H1 (cell line): Measurements from ENCODE around the gene NOTCH2. TPM values are rescaled to one million over a fixed set of nuclear protein-coding genes. Genes with fewer than 3 reads are reported as not detected.

Experiments
- CTCF ChIA-PET: fragments of 300-600 bp; sonication (Branson Sonifier 250); formaldehyde crosslinking; loops from one replicate; lab custom pipeline; 2021; ENCODE audit not compliant: partially characterized antibody; lab: Charles Lee
- POLR2A ChIA-PET: fragments of 300-600 bp; sonication (Branson Sonifier 250); formaldehyde crosslinking; loops from one replicate; lab custom pipeline; 2021; ENCODE audit warnings: inconsistent platforms; ENCODE audit not compliant: partially characterized antibody; lab: Charles Lee
- DNase-seq, 2 experiments: peaks; one replicate each; pipeline versions ENCODE4 v3.0.0 to v3.0.0-alpha.2; 2010 to 2022; ENCODE audit warnings: low spot score in 2 of 2, low read depth in 1 of 2, mixed read lengths in 1 of 2
- FAIRE-seq: peaks from 2 replicates; lab custom pipeline; 2011; peaks lifted over from hg19 to GRCh38; lab: Jason Lieb, UNC
- H2AFZ ChIP-seq: 2 replicates; pipeline ENCODE4 v1.8.1; 2012; ENCODE audit warnings: low read length, inconsistent platforms
- H2AK5ac ChIP-seq: 2 replicates; pipeline ENCODE4 v1.6.1; 2013; ENCODE audit warnings: low read depth, low read length
- H2BK120ac ChIP-seq: replicated peaks from 2 replicates; pipeline ENCODE3; 2013; ENCODE audit warnings: low read depth, low read length, inconsistent platforms
- H2BK12ac ChIP-seq: 2 replicates; pipeline ENCODE4 v1.6.1; 2013; ENCODE audit warnings: low read depth, low read length
- H2BK15ac ChIP-seq: 2 replicates; pipeline ENCODE4 v1.6.1; 2013; ENCODE audit warnings: low read length
- H2BK20ac ChIP-seq: 2 replicates; pipeline ENCODE4 v1.6.1; 2013; ENCODE audit warnings: low read length
- H2BK5ac ChIP-seq: 2 replicates; pipeline ENCODE4 v1.6.1; 2013; ENCODE audit warnings: low read depth, low read length
- H3K14ac ChIP-seq: 2 replicates; pipeline ENCODE4 v1.6.1; 2013; ENCODE audit warnings: inconsistent platforms; ENCODE audit not compliant: insufficient read length
- H3K18ac ChIP-seq: 2 replicates; pipeline ENCODE4 v1.6.1; 2013; ENCODE audit warnings: low read length; ENCODE audit errors: extremely low read depth
- H3K23ac ChIP-seq: 2 replicates; pipeline ENCODE4 v1.6.1; 2013; ENCODE audit warnings: inconsistent platforms; ENCODE audit not compliant: insufficient read length
- H3K23me2 ChIP-seq: 2 replicates; pipeline ENCODE4 v1.6.1; 2013; ENCODE audit warnings: low read depth, low read length
- H3K27ac ChIP-seq: 2 replicates; pipeline ENCODE4 v1.6.1; 2011; ENCODE audit warnings: low read depth, low read length, inconsistent platforms
- H3K27me3 ChIP-seq, 4 experiments: replicated peaks in 1 of 4; 1 replicate in 1 of 4; 2 replicates in 3 of 4; pipeline versions ENCODE4 v1.6.1 to v1.8.1; 2011 to 2013; ENCODE audit warnings: low read length in 3 of 4, mild to moderate bottlenecking in 3 of 4, inconsistent platforms in 2 of 4, mixed read lengths in 2 of 4, moderate library complexity in 1 of 4; ENCODE audit not compliant: control insufficient read depth in 3 of 4, insufficient read depth in 3 of 4; ENCODE audit errors: extremely low read depth in 1 of 4
- H3K36me3 ChIP-seq, 4 experiments: 2 replicates each; pipeline versions ENCODE4 v1.6.1 to v1.8.1; 2011 to 2013; ENCODE audit warnings: mild to moderate bottlenecking in 4 of 4, low read length in 3 of 4, moderate library complexity in 2 of 4, control low read depth in 1 of 4, inconsistent platforms in 1 of 4; ENCODE audit not compliant: insufficient read depth in 4 of 4, control insufficient read depth in 2 of 4
- H3K4ac ChIP-seq: replicated peaks from 2 replicates; pipeline ENCODE3; 2013; ENCODE audit warnings: low read length, low read depth, mixed read lengths, inconsistent platforms; ENCODE audit not compliant: insufficient read length
- H3K4me1 ChIP-seq, 4 experiments: replicated peaks in 1 of 4; 1 replicate in 1 of 4; 2 replicates in 3 of 4; pipeline versions ENCODE4 v1.6.1 to v1.8.1; 2011 to 2013; ENCODE audit warnings: low read length in 3 of 4, inconsistent platforms in 2 of 4, mixed read lengths in 1 of 4; ENCODE audit not compliant: insufficient read depth in 4 of 4, control insufficient read depth in 3 of 4
- H3K4me2 ChIP-seq, 2 experiments: 2 replicates each; pipeline versions ENCODE4 v1.6.1 to v1.8.1; 2011 to 2013; ENCODE audit warnings: low read depth in 2 of 2, low read length in 2 of 2, control low read depth in 1 of 2, inconsistent platforms in 1 of 2, mild to moderate bottlenecking in 1 of 2; ENCODE audit not compliant: insufficient read depth in 1 of 2
- H3K4me3 ChIP-seq, 4 experiments: fragments of 200-600, 300-600 bp in 1 of 4; sonication (generic), shearing (Covaris generic), sonication (Bioruptor Twin) in 1 of 4; 2 replicates each; pipeline versions ENCODE4 v1.5.1 to v1.8.1; 2011 to 2016; ENCODE audit warnings: low read length in 4 of 4, low read depth in 3 of 4, control low read depth in 2 of 4, inconsistent platforms in 2 of 4, mild to moderate bottlenecking in 2 of 4, mixed read lengths in 1 of 4, moderate library complexity in 1 of 4; ENCODE audit not compliant: insufficient read depth in 2 of 4; ENCODE audit errors: extremely low read depth in 1 of 4
- H3K56ac ChIP-seq: replicated peaks from 2 replicates; pipeline ENCODE3; 2013; ENCODE audit warnings: low read depth, mild to moderate bottlenecking, mixed read lengths, low read length, inconsistent platforms; ENCODE audit not compliant: insufficient read length
- H3K79me1 ChIP-seq: 2 replicates; pipeline ENCODE4 v1.6.1; 2013; ENCODE audit warnings: low read depth, low read length, control low read depth
- H3K79me2 ChIP-seq, 2 experiments: 2 replicates each; pipeline versions ENCODE4 v1.6.1 to v1.8.1; 2012 to 2013; ENCODE audit warnings: low read length in 2 of 2, mild to moderate bottlenecking in 2 of 2, inconsistent platforms in 1 of 2; ENCODE audit not compliant: insufficient read depth in 2 of 2, control insufficient read depth in 1 of 2
- H3K9ac ChIP-seq, 4 experiments: replicated peaks in 1 of 4; 1 replicate in 1 of 4; 2 replicates in 3 of 4; pipeline versions ENCODE4 v1.6.1 to v1.8.1; 2011 to 2013; ENCODE audit warnings: low read depth in 3 of 4, low read length in 3 of 4, control low read depth in 2 of 4, mild to moderate bottlenecking in 2 of 4, moderate library complexity in 2 of 4, inconsistent platforms in 1 of 4; ENCODE audit errors: extremely low read depth in 1 of 4
- H3K9me3 ChIP-seq, 2 experiments: 2 replicates each; pipeline versions ENCODE4 v1.6.1 to v1.8.1; 2012 to 2013; ENCODE audit warnings: mild to moderate bottlenecking in 2 of 2, moderate library complexity in 2 of 2, control low read depth in 1 of 2, inconsistent platforms in 1 of 2, low read depth in 1 of 2, low read length in 1 of 2, mixed read lengths in 1 of 2; ENCODE audit not compliant: insufficient read depth in 2 of 2
- H4K20me1 ChIP-seq, 2 experiments: replicated peaks in 1 of 2; 2 replicates each; pipeline versions ENCODE3 to v1.8.1; 2011 to 2013; ENCODE audit warnings: inconsistent platforms in 2 of 2, low read length in 2 of 2, mild to moderate bottlenecking in 1 of 2; ENCODE audit not compliant: insufficient read depth in 2 of 2, control insufficient read depth in 1 of 2
- H4K5ac ChIP-seq: 2 replicates; pipeline ENCODE4 v1.6.1; 2013; ENCODE audit warnings: low read length, low read depth, mixed read lengths, inconsistent platforms; ENCODE audit not compliant: insufficient read length
- H4K8ac ChIP-seq: 2 replicates; pipeline ENCODE4 v1.8.0; 2013; ENCODE audit warnings: mild to moderate bottlenecking, moderate library complexity, low read length, inconsistent platforms; ENCODE audit not compliant: insufficient read depth; ENCODE audit errors: extremely low read depth
- H4K91ac ChIP-seq: replicated peaks from 2 replicates; pipeline ENCODE3; 2013; ENCODE audit warnings: low read length, mixed read lengths, inconsistent platforms; ENCODE audit not compliant: insufficient read length
- BRCA1 ChIP-seq: IDR thresholded peaks from 2 replicates; pipeline ENCODE4 v1.6.1; 2012; ENCODE audit warnings: low read depth, low read length, improper control_type of control experiment
- CBX5 ChIP-seq: fragments of 300-800, 300-1000 bp; sonication (generic); IDR thresholded peaks from 2 replicates; pipeline ENCODE4 v1.7.1; 2016; ENCODE audit warnings: antibody characterized with exemption, low read length, low read depth
- EZH2 ChIP-seq: fragments of 200-600 bp; sonication (generic); IDR thresholded peaks from 2 replicates; pipeline ENCODE4 v1.7.1; 2012; ENCODE audit warnings: low read depth, mild to moderate bottlenecking, moderate library complexity, low read length, inconsistent platforms; ENCODE audit not compliant: severe bottlenecking
- HDAC6 ChIP-seq: IDR thresholded peaks from one replicate; pipeline ENCODE4 v1.7.1; 2012; ENCODE audit warnings: low read depth, mild to moderate bottlenecking, inconsistent platforms, low read length, moderate library complexity
- POU5F1 ChIP-seq: IDR thresholded peaks from 2 replicates; pipeline ENCODE4 v1.6.1; 2011; ENCODE audit warnings: low read depth, mild to moderate bottlenecking, low read length, moderate library complexity
- RBBP5 ChIP-seq: IDR thresholded peaks from 2 replicates; pipeline ENCODE4 v1.7.1; 2012; ENCODE audit warnings: low read depth, mild to moderate bottlenecking, inconsistent platforms, low read length, moderate library complexity, borderline replicate concordance
- RFX5 ChIP-seq: IDR thresholded peaks from 2 replicates; pipeline ENCODE4 v1.6.1; 2011; ENCODE audit warnings: low read depth, low read length, improper control_type of control experiment, borderline replicate concordance
- SIN3A ChIP-seq, 2 experiments: IDR thresholded peaks in 1 of 2; conservative IDR thresholded peaks in 1 of 2; 2 replicates each; pipeline ENCODE4 v1.6.1; 2011 to 2012; ENCODE audit warnings: low read length in 2 of 2, improper control_type of control experiment in 1 of 2, low read depth in 1 of 2, mild to moderate bottlenecking in 1 of 2
- TCF12 ChIP-seq: IDR thresholded peaks from 2 replicates; pipeline ENCODE4 v1.6.1; 2011; ENCODE audit warnings: low read depth, mild to moderate bottlenecking, low read length
- TEAD4 ChIP-seq: IDR thresholded peaks from 2 replicates; pipeline ENCODE4 v1.6.1; 2012; ENCODE audit warnings: low read depth, low read length, inconsistent platforms, mixed read lengths
- ZNF274 ChIP-seq: IDR thresholded peaks from 2 replicates; pipeline ENCODE4 v1.7.0; 2012; ENCODE audit warnings: low read length, borderline replicate concordance; ENCODE audit errors: extremely low read depth
- WGBS, 2 experiments: shearing (Covaris generic) in 1 of 2; methylation state at CpG; one replicate each; pipeline versions ENCODE4 v1.1.6 to v1.1.7; 2013 to 2015; ENCODE audit warnings: low lambda C conversion rate in 2 of 2, mixed read lengths in 2 of 2, inconsistent platforms in 1 of 2, low coverage in 1 of 2, missing lambda C conversion rate in 1 of 2; ENCODE audit not compliant: insufficient replicate concordance in 2 of 2, insufficient coverage in 1 of 2, insufficient read length in 1 of 2; ENCODE audit errors: extremely low coverage in 1 of 2, missing lambda C conversion rate in 1 of 2; 5-methylcytosine and 5-hydroxymethylcytosine counted together
- polyA plus RNA-seq, 7 experiments: library from polyadenylated mRNA; depleted of rRNA in 3 of 7; stranded (reverse) in 5 of 7; unstranded in 2 of 7; fragments of >200 nt in 5 of 7; fragments of 200-250 nt in 2 of 7; gene quantifications; 1 replicate in 5 of 7; 2 replicates in 1 of 7; 4 replicates in 1 of 7; pipeline versions ENCODE4 v1.2.1 to v1.2.3, GENCODE V29; 2011 to 2013; ENCODE audit warnings: missing spikeins in 2 of 7, mixed read lengths in 2 of 7
- total RNA-seq: library from RNA; stranded (reverse); fragmentation: NEBNext Ultra II Directional; extraction: Animal tissue kit (Norgen Biotek cat#: 25700); gene quantifications from 2 replicates; pipeline ENCODE4 v1.2.1, GENCODE V29; 2021
- TF ChIP-seq, protein P1 (sequence below), 3 experiments: IDR thresholded peaks; 1 replicate in 2 of 3; 2 replicates in 1 of 3; pipeline versions ENCODE4 v1.5.1 to v1.6.1; 2011; ENCODE audit warnings: low read length in 3 of 3, mild to moderate bottlenecking in 3 of 3, inconsistent platforms in 2 of 3, low read depth in 1 of 3, moderate library complexity in 1 of 3; ENCODE audit not compliant: insufficient read depth in 1 of 3; ENCODE audit errors: control extremely low read depth in 1 of 3

The NOTCH2 gene
- total and polyA plus RNA-seq, 2 of the 8 experiments (the other 6 are each of a cell fraction or from before 2014, with no cell fraction given): 17.7 to 63.0 TPM

DNA sequence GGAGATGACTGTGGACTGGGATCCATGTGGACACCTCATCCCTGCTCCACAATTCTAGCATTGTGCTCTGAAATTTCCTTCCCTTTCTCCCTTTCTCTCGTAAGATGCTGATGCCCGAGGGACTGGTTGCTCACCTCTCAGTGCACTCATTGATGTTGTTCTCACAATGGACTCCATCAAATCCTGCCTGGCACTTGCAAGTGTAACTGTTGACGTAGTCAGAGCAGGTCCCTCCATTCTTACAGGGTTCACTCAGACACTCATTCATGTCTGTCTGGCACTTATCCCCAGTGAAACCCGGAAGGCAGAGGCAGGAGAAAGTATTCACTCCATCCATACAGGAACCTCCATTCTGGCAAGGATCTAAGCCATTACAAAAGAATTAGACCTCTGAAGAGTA lies 128.1 kb downstream of the NOTCH2 start:
- ChIA-PET POLR2A (no interaction called here), CTCF (no interaction called here)
- no peak overlapping the region for H3K4me2 ChIP-seq
- H2BK12ac ChIP-seq: no peak overlapping the region
- H3K4me3 ChIP-seq: no peak overlapping the region
- H3K18ac ChIP-seq: no peak overlapping the region
- no peak overlapping the region for H3K23ac ChIP-seq
- 88% methylated on average over 4 of the region's 4 CpGs; no CpG with 5 or more reads in 1 of the 2 experiments for WGBS, 2 experiments
- H3K9ac ChIP-seq: no peak overlapping the region
- no peak overlapping the region for H2AFZ ChIP-seq
- H2BK15ac ChIP-seq: no peak overlapping the region
- H2BK120ac ChIP-seq: no peak overlapping the region
- no peak overlapping the region for H3K14ac ChIP-seq
- no peak for DNase-seq
- H3K36me3 ChIP-seq: peaks cover 0 to 8% (median 0%) of the 10 kb centered on the region in 4 experiments; a peak in 3 of 8 replicates
- H3K4ac ChIP-seq: no peak overlapping the region
- H3K23me2 ChIP-seq: no peaks in the 10 kb centered on the region; the same call in 1 of the 2 replicates
- no peak overlapping the region for H4K91ac ChIP-seq
- H3K79me1 ChIP-seq: no peaks in the 10 kb centered on the region
- H2BK20ac ChIP-seq: no peak overlapping the region
- H3K27me3 ChIP-seq: no peaks in the 10 kb centered on the region
- H3K79me2 ChIP-seq: no peaks in the 10 kb centered on the region
- no peak overlapping the region for H3K27ac ChIP-seq
- no peak overlapping the region for H2BK5ac ChIP-seq
- no peak overlapping the region for H4K8ac ChIP-seq
- no peak overlapping the region for H3K56ac ChIP-seq
- FAIRE-seq: no peak
- no peak overlapping the region for H2AK5ac ChIP-seq
- H4K20me1 ChIP-seq: no peaks in the 10 kb centered on the region
- no peak overlapping the region for H4K5ac ChIP-seq
- H3K9me3 ChIP-seq: no peaks in the 10 kb centered on the region
- H3K4me1 ChIP-seq: 0 out of 7 replicates have a peak, but pooled peaks cover 0 to under 1% (median 0%) of the 10 kb centered on the region in 4 experiments
- TF ChIP-seq TCF12: no peak
- TF ChIP-seq POU5F1: no peak
- TF ChIP-seq EZH2: no peak
- TF ChIP-seq BRCA1: no peak
- no peak for TF ChIP-seq TEAD4
- no peak for TF ChIP-seq HDAC6
- TF ChIP-seq ZNF274: no peak
- TF ChIP-seq RBBP5: no peak
- no peak for TF ChIP-seq SIN3A (conservative IDR thresholded peaks at IDR 0.05 in 1 of 2, IDR thresholded peaks at IDR 0.05 in 1 of 2; ENCODE audit: low read depth in 1 of 2, low read length in 2 of 2)
- TF ChIP-seq CBX5: no peak
- TF ChIP-seq, protein P1, sequence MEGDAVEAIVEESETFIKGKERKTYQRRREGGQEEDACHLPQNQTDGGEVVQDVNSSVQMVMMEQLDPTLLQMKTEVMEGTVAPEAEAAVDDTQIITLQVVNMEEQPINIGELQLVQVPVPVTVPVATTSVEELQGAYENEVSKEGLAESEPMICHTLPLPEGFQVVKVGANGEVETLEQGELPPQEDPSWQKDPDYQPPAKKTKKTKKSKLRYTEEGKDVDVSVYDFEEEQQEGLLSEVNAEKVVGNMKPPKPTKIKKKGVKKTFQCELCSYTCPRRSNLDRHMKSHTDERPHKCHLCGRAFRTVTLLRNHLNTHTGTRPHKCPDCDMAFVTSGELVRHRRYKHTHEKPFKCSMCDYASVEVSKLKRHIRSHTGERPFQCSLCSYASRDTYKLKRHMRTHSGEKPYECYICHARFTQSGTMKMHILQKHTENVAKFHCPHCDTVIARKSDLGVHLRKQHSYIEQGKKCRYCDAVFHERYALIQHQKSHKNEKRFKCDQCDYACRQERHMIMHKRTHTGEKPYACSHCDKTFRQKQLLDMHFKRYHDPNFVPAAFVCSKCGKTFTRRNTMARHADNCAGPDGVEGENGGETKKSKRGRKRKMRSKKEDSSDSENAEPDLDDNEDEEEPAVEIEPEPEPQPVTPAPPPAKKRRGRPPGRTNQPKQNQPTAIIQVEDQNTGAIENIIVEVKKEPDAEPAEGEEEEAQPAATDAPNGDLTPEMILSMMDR (IDR thresholded peaks at IDR 0.05; ENCODE audit: control extremely low read depth in 1 of 3, insufficient read depth in 1 of 3, low read depth in 1 of 3, low read length in 3 of 3): no peak
- TF ChIP-seq RFX5: no peak
